ENCODE results near the gene CGN. TPM values are rescaled to one million over a fixed set of nuclear protein-coding genes. Genes with fewer than 3 reads are reported as not detected.

The CGN gene
- total and polyA plus RNA-seq, 7 donors: 0.33 to 132 (median 1.8) TPM

GRCh38 chr1:151570819-151571218, 59.6 kb downstream of the CGN start:
- Histone ChIP-seq H3K36me3 (peaks cover 0 to 73% (median 16%) of the 10 kb centered on the region in 4 donors), H3K4me3 (no peak overlapping the region), H3K4me1 (no peaks in the 10 kb centered on the region), H3K9me3 (no peaks in the 10 kb centered on the region), H3K27me3 (no peaks in the 10 kb centered on the region), H3K27ac (no peak overlapping the region)
- TF ChIP-seq EP300 (IDR thresholded peaks at IDR 0.05): no peak
- TF ChIP-seq POLR2A (IDR thresholded peaks at IDR 0.05): no peak
- no peak for TF ChIP-seq POLR2AphosphoS5 (IDR thresholded peaks at IDR 0.05)
- TF ChIP-seq, protein P1, sequence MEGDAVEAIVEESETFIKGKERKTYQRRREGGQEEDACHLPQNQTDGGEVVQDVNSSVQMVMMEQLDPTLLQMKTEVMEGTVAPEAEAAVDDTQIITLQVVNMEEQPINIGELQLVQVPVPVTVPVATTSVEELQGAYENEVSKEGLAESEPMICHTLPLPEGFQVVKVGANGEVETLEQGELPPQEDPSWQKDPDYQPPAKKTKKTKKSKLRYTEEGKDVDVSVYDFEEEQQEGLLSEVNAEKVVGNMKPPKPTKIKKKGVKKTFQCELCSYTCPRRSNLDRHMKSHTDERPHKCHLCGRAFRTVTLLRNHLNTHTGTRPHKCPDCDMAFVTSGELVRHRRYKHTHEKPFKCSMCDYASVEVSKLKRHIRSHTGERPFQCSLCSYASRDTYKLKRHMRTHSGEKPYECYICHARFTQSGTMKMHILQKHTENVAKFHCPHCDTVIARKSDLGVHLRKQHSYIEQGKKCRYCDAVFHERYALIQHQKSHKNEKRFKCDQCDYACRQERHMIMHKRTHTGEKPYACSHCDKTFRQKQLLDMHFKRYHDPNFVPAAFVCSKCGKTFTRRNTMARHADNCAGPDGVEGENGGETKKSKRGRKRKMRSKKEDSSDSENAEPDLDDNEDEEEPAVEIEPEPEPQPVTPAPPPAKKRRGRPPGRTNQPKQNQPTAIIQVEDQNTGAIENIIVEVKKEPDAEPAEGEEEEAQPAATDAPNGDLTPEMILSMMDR (IDR thresholded peaks at IDR 0.05): no peak
- DNase-seq: no peak
- intact Hi-C loops (cut with DNase I): no loop called here
- 19 to 72% methylated on average over 1 of the region's 1 CpG for WGBS, 2 donors

DNA sequence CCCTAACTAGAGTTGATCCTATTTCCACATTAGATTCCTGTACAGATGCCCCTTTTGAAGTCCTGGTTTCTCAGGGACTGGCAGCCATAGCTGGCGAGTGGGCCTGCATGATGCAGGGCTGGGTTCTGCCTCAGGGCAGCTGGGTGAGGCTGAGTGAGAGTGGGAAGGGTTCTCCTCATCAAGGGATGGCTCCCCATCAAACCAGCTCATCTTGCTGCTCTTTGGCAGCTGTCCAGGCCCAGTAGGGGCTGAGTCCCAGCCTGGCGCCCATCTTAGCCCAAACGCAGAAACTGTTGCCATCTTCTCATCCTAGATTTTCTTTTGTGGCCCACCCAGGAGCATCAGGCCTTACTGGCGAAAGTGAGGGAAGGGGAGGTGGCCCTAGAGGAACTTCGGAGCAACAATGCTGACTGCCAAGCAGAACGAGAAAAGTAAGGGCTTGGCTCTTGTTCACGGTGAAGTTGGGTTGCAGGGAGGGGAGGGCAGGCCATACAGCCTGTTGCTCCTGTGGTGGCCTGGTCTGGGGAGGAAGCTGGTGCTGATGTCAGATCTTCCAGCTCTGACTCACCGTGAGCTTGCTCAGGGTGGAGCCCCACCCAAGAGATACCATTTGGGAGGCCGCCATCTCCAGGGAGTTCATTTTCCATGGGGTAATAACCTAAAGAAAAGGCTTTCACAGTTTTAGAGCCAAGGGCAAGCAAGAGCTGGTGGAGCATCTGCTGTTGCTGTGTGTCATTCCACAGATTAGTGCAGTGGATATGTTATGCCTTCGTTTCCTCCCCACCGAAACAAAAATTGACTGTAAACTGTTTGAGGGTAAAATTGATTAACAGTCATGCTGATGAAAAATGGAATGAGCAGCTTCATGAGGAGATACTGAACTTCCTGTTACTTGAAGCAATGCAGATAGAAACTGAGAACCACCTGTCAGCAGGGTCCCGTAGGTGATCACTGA, 63.7 kb downstream of the CGN start:
- TF ChIP-seq POLR2A (IDR thresholded peaks at IDR 0.05) (no peak), EP300 (IDR thresholded peaks at IDR 0.05) (no peak), POLR2AphosphoS5 (IDR thresholded peaks at IDR 0.05) (no peak)
- TF ChIP-seq, protein P1 (IDR thresholded peaks at IDR 0.05): no peak
- peaks cover 7 to 78% (median 21%) of the 10 kb centered on the region in 4 donors for H3K36me3 ChIP-seq
- H3K9me3 ChIP-seq: no peaks in the 10 kb centered on the region
- no peaks in the 10 kb centered on the region for H3K27me3 ChIP-seq
- no peaks in the 10 kb centered on the region for H3K4me1 ChIP-seq
- H3K27ac ChIP-seq: no peak overlapping the region
- no peak for DNase-seq
- intact Hi-C loops (cut with DNase I): no loop called here
- H3K4me3 ChIP-seq: no peak overlapping the region
- WGBS, 2 donors: 80 to 82% methylated on average over 12 of the region's 12 CpGs

- intact Hi-C loops (cut with DNase I): no loop called here
- Histone ChIP-seq H3K9me3 (no peaks in the 10 kb centered on the region), H3K4me1 (no peaks in the 10 kb centered on the region), H3K36me3 (peaks cover 9 to 89% (median 34%) of the 10 kb centered on the region in 4 donors), H3K4me3 (no peak overlapping the region), H3K27me3 (no peaks in the 10 kb centered on the region), H3K27ac (no peak overlapping the region)
- no peak for DNase-seq
- WGBS, 2 donors: 97 to 98% methylated on average over 2 of the region's 2 CpGs
- TF ChIP-seq POLR2AphosphoS5 (IDR thresholded peaks at IDR 0.05) (no peak), EP300 (IDR thresholded peaks at IDR 0.05) (no peak), POLR2A (IDR thresholded peaks at IDR 0.05) (no peak)
- TF ChIP-seq, protein P1 (IDR thresholded peaks at IDR 0.05): no peak
Measured at GRCh38 chr1:151577173-151577572, 66.0 kb downstream of the CGN start.

DNA sequence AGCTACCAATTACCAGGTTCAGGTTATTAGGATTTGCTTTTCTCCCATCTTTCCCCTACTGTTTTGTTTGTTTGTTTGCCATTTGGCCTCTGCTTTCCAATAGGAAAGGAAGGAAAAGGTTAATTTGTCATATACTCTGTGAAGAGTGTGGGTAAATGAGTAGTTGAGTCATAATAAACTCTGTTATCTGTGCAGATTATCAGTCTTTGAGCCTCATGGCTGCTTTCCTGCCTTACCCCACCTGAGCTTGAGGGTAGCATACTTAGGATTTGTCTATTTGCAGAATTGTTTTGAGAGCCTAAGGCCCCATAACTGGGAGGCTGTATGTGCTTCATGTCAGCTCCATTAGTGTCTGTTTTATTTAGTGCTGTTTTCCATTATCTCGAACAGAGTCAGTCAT, 67.8 kb downstream of the CGN start:
- intact Hi-C loops (cut with DNase I): no loop called here
- H3K4me1 ChIP-seq: no peaks in the 10 kb centered on the region
- no peaks in the 10 kb centered on the region for H3K9me3 ChIP-seq
- H3K27me3 ChIP-seq: no peaks in the 10 kb centered on the region
- TF ChIP-seq, protein P1 (IDR thresholded peaks at IDR 0.05): no peak
- TF ChIP-seq POLR2A (IDR thresholded peaks at IDR 0.05) (no peak), POLR2AphosphoS5 (IDR thresholded peaks at IDR 0.05) (no peak), EP300 (IDR thresholded peaks at IDR 0.05) (no peak)
- H3K36me3 ChIP-seq: peaks cover 9 to 82% (median 36%) of the 10 kb centered on the region in 4 donors
- DNase-seq: no peak
- no peak overlapping the region for H3K4me3 ChIP-seq
- 87 to 93% methylated on average over 1 of the region's 1 CpG for WGBS, 2 donors
- no peak overlapping the region for H3K27ac ChIP-seq
